SHP77 (cell line): ENCODE data around the gene MOCS2.

ENCODE experiments used
- DNase-seq, 2 experiments: peaks; one replicate each; lab custom pipeline; 2025; lab: John Stamatoyannopoulos, UW

MOCS2 gene

GRCh38 chr5:53052499-53052898 lies 57.1 kb downstream of the MOCS2 start:
- DNase-seq: no peak

GRCh38 chr5:53048248-53048647 lies 61.3 kb downstream of the MOCS2 start:
- DNase-seq: no peak
